Fibroblast of mammary gland (primary cell): ENCODE measurements around the gene ZSCAN29.

ENCODE experiments used
- DNase-seq: peaks from one replicate; pipeline ENCODE4 v3.0.0-alpha.2; 2010; ENCODE audit warnings: low read depth
- H3K4me3 ChIP-seq: 2 replicates; pipeline ENCODE4 v1.5.1; 2011; ENCODE audit warnings: low read depth, mild to moderate bottlenecking, low read length, moderate library complexity; ENCODE audit not compliant: control insufficient read depth
- TF ChIP-seq, protein P1 (sequence below): conservative IDR thresholded peaks from 2 replicates; pipeline ENCODE4 v1.5.1; 2011; ENCODE audit warnings: low read depth, low read length, inconsistent platforms; ENCODE audit not compliant: control insufficient read depth, insufficient read depth

Gene ZSCAN29

DNA sequence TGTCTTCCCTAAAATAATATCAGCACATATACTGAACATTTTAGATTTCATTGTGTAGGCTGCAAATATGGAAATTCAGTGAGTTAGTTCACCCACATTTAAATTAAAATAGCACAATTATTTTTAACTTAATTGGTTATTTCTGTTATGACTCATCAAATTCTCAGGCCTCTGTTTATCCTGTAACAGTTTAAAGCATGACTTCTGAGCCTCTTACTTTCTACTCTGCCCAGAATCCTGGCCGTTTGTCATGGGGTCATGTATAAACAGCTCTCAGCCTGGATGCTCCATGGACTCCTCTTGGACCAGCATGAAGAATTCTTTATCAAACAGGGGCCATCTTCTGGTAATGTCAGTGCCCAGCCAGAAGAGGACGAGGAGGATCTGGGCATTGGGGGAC is 12.2 kb upstream of the ZSCAN29 start:
- H3K4me3 ChIP-seq = no peak overlapping the region
- TF ChIP-seq, protein P1, sequence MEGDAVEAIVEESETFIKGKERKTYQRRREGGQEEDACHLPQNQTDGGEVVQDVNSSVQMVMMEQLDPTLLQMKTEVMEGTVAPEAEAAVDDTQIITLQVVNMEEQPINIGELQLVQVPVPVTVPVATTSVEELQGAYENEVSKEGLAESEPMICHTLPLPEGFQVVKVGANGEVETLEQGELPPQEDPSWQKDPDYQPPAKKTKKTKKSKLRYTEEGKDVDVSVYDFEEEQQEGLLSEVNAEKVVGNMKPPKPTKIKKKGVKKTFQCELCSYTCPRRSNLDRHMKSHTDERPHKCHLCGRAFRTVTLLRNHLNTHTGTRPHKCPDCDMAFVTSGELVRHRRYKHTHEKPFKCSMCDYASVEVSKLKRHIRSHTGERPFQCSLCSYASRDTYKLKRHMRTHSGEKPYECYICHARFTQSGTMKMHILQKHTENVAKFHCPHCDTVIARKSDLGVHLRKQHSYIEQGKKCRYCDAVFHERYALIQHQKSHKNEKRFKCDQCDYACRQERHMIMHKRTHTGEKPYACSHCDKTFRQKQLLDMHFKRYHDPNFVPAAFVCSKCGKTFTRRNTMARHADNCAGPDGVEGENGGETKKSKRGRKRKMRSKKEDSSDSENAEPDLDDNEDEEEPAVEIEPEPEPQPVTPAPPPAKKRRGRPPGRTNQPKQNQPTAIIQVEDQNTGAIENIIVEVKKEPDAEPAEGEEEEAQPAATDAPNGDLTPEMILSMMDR = no peak
- peak; percentile 30 for DNase-seq

DNA sequence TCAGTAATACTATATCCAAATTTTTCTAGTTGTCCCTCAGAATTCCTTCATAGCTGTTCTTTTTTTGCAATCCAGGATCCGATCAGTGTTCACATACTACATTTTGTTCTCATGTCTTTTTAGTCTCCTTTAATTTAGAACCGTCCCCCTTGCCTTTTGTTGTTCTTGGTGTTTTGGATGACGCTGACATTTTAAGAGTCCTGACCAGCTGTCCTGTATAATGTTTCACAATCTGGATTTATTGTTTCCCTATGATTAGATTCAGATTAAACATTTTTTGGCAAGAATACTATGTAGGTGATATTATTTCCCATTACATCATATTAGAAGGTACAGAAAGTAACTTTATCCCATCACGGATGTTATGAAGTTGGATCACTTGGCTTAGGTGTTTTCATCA is 11.5 kb upstream of the ZSCAN29 start:
- no peak for DNase-seq
- TF ChIP-seq, protein P1 = no peak
- H3K4me3 ChIP-seq = no peak overlapping the region

DNA sequence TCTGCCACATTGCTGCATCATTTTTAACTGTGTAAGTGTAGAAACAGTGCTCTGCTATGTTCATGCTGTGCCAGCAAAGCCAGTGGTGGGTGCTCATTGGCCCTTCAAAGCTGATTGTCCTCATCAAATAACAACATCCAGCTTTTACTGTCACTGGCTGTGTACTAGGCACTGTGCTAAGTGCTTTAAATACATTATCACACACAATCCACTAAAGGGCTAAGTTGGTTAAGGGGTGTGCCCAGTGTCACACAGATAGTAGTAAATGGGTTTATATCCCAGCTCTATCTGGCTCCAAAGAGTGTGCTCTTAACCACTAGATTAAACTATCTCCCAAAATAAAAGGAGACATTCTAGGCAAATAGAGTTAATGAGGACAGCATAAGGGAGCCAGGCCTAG is 7.8 kb upstream of the ZSCAN29 start:
- DNase-seq = no peak
- H3K4me3 ChIP-seq = no peak overlapping the region
- TF ChIP-seq, protein P1 = no peak

DNA sequence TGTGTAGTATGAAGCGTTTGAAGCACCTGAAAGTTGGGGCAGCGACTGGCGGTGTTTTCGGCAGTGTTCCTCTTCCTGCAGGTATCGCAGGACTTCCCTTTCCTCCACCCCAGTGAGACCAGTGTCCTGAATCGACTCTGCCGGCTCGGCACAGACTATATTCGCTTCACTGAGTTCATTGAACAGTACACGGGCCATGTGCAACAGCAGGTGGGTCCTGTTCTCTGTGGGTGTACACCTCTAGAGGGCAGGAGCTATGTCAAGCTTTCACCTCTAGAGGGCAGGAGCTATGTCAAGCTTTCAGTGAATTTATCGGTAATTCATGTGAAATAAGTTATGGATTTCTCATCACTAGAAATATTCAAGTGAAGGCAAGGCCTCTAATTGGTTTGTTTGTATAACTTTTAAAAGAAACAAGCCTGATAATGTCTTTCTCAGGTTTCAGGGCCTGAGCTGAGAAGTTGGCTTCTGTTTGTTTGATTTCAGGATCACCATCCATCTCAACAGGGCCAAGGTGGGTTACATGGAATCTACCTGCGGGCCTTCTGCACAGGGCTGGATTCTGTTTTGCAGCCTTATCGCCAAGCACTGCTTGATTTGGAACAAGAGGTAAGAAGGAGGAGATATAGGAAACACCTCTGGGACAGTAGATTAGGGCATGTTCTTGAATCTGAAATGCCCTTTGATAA is 5.3 kb upstream of the ZSCAN29 start:
- DNase-seq = peak; percentile 45
- H3K4me3 ChIP-seq = no peak overlapping the region
- TF ChIP-seq, protein P1 = peak; percentile 86

DNA sequence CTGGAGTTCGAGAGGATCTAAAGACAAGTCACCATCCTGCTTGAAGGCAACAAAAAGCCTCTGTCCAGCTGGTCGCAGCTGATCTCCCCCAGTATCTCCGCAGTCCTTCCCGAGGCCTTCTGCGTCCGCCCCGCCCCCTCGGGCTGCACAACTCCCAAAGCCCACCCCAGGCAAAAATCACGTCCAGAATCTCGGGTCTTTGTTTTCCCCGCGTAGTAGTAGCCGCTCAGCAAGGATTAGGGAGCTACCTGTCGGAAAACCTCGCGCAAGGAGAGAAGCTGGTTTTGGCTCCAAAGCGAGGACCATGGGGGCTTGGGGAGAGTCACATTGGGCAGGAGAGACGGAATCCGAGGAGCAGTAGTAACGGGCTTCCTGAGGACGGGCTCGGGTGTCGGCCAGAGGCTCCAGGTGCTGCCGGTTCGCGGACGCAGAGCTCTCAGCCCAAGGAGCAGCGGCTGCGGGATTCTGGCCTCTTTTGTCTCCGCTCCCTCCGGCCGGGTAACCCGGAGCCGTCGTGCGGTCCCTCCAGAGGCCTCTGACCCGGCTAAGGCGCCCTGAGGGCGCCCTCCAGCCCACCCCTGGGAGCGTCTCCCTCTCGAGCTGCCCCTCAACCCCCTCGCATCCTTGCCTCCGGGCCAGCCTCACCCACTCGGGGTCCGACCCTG is 401 bp downstream of the ZSCAN29 start:
- peak overlapping the region; percentile 87 for H3K4me3 ChIP-seq
- TF ChIP-seq, protein P1 = no peak

DNA sequence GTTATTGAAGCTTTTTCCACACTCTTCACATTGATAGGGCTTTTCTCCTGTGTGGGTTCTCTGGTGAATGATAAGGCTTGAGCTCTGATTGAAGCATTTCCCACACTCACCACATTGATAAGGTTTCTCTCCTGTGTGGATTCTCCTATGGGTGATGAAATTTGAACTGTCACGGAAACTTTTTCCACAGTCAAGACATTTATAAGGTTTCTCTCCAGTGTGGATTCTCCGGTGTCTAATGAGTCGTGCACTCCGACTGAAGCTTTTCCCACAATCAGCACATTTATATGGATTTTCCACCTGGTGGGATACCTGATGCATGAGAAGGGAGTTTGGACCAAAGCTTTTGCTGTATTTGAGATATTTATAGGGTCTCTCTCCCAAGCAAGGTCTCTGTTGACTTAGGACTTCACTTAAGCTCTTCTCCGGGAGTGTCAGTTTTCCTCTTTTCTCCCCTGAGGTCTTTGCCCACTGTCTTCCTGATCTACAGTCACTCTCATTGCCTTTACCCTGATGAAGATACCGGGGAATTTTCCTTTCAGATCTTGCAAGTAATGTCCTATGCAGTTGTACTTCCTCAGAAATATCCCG is 9.4 kb downstream of the ZSCAN29 start:
- TF ChIP-seq, protein P1 = no peak
- peak; percentile 10 for DNase-seq
- H3K4me3 ChIP-seq = no peak overlapping the region

More for the DNA sequence above, 401 bp downstream of the ZSCAN29 start:
- DNase-seq = peak; percentile 36
